CD14-positive monocyte (primary cell): Measurements from ENCODE around the gene BMPER. TPM values are rescaled to one million over a fixed set of nuclear protein-coding genes. Genes with fewer than 3 reads are reported as not detected.

Source experiments
- DNase-seq, 3 donors: peaks; one replicate each; pipeline ENCODE4 v3.0.0-alpha.2; 2011 to 2022
- H2AFZ ChIP-seq: 2 replicates; pipeline ENCODE4 v1.6.0; 2012; ENCODE audit warnings: mild to moderate bottlenecking, low read depth, low read length, inconsistent platforms; ENCODE audit not compliant: insufficient read depth, poor library complexity, severe bottlenecking
- H3K27ac ChIP-seq, 2 donors: 1 replicate in 1 of 2; 2 replicates in 1 of 2; pipeline ENCODE4 v1.5.1; 2012 to 2013; ENCODE audit warnings: low read length in 2 of 2, control low read depth in 1 of 2, inconsistent platforms in 1 of 2, low read depth in 1 of 2, mild to moderate bottlenecking in 1 of 2
- H3K27me3 ChIP-seq, 2 donors: one replicate each; pipeline versions ENCODE4 v1.6.0 to v1.6.1; 2011 to 2013; ENCODE audit warnings: low read length in 2 of 2; ENCODE audit not compliant: control insufficient read depth in 2 of 2, insufficient read depth in 2 of 2
- H3K36me3 ChIP-seq, 2 donors: replicated peaks in 1 of 2; 1 replicate in 1 of 2; 2 replicates in 1 of 2; pipeline versions ENCODE4 v1.5.1 to v1.6.1; 2012 to 2013; ENCODE audit warnings: low read length in 2 of 2, control low read depth in 1 of 2, inconsistent platforms in 1 of 2, mild to moderate bottlenecking in 1 of 2; ENCODE audit not compliant: insufficient read depth in 2 of 2, control insufficient read depth in 1 of 2
- H3K4me1 ChIP-seq, 2 donors: 1 replicate in 1 of 2; 2 replicates in 1 of 2; pipeline versions ENCODE4 v1.5.1 to v1.6.1; 2012 to 2013; ENCODE audit warnings: low read length in 2 of 2, control low read depth in 1 of 2, inconsistent platforms in 1 of 2, mild to moderate bottlenecking in 1 of 2, moderate library complexity in 1 of 2; ENCODE audit not compliant: insufficient read depth in 2 of 2, control insufficient read depth in 1 of 2
- H3K4me2 ChIP-seq: replicated peaks from 2 replicates; pipeline ENCODE3; 2012; ENCODE audit warnings: low read length, moderate library complexity, mild to moderate bottlenecking; ENCODE audit not compliant: poor library complexity, severe bottlenecking; ENCODE audit errors: extremely low read depth
- H3K4me3 ChIP-seq, 3 experiments: fragments of 200-600 bp in 1 of 3; sonication (generic) in 1 of 3; replicated peaks in 1 of 3; 1 replicate in 2 of 3; 2 replicates in 1 of 3; pipeline ENCODE4 v1.5.1; 2011 to 2013; ENCODE audit warnings: low read length in 3 of 3, mild to moderate bottlenecking in 3 of 3, control low read depth in 2 of 3, low read depth in 2 of 3, inconsistent platforms in 1 of 3, moderate library complexity in 1 of 3
- H3K79me2 ChIP-seq: 2 replicates; pipeline ENCODE4 v1.6.0; 2012; ENCODE audit warnings: mild to moderate bottlenecking, control low read depth, inconsistent platforms, low read length, moderate library complexity; ENCODE audit not compliant: insufficient read depth
- H3K9ac ChIP-seq: 2 replicates; pipeline ENCODE4 v1.6.0; 2017; ENCODE audit warnings: low read length, mild to moderate bottlenecking; ENCODE audit not compliant: insufficient read depth, poor library complexity, severe bottlenecking
- H3K9me3 ChIP-seq, 2 donors: replicated peaks in 1 of 2; 1 replicate in 1 of 2; 2 replicates in 1 of 2; pipeline versions ENCODE4 v1.5.1 to v1.6.1; 2012 to 2013; ENCODE audit warnings: low read length in 2 of 2, control low read depth in 1 of 2; ENCODE audit not compliant: control insufficient read depth in 1 of 2, insufficient read depth in 1 of 2
- H4K20me1 ChIP-seq: 2 replicates; pipeline ENCODE4 v1.6.0; 2012; ENCODE audit warnings: mild to moderate bottlenecking, low read length, control low read depth, moderate library complexity; ENCODE audit not compliant: insufficient read depth
- H3K27ac Mint-ChIP-seq, 7 donors: one replicate each; pipeline ENCODE4 v1.8.0; 2020; ENCODE audit warnings: mild to moderate bottlenecking in 7 of 7, mixed read lengths in 7 of 7, moderate library complexity in 6 of 7, inconsistent platforms in 2 of 7
- H3K27me3 Mint-ChIP-seq, 3 donors: one replicate each; pipeline ENCODE4 v1.8.0; 2021 to 2022; ENCODE audit warnings: low read depth in 3 of 3, mild to moderate bottlenecking in 3 of 3, mixed read lengths in 3 of 3, moderate library complexity in 3 of 3, inconsistent platforms in 1 of 3
- H3K36me3 Mint-ChIP-seq, 2 donors: one replicate each; pipeline ENCODE4 v1.8.0; 2020; ENCODE audit warnings: mixed read lengths in 2 of 2, inconsistent platforms in 1 of 2, mild to moderate bottlenecking in 1 of 2
- H3K4me1 Mint-ChIP-seq: one replicate; pipeline ENCODE4 v1.8.0; 2020; ENCODE audit warnings: mild to moderate bottlenecking, mixed read lengths
- H3K4me3 Mint-ChIP-seq, 2 donors: one replicate each; pipeline ENCODE4 v1.8.0; 2020; ENCODE audit warnings: mild to moderate bottlenecking in 2 of 2, mixed read lengths in 2 of 2, moderate library complexity in 1 of 2
- H3K9me3 Mint-ChIP-seq, 7 donors: one replicate each; pipeline ENCODE4 v1.8.0; 2020 to 2022; ENCODE audit warnings: mixed read lengths in 7 of 7, mild to moderate bottlenecking in 6 of 7, moderate library complexity in 6 of 7, inconsistent platforms in 2 of 7
- WGBS: methylation state at CpG from one replicate; pipeline ENCODE4 v1.1.5; 2013; ENCODE audit warnings: missing lambda C conversion rate; ENCODE audit not compliant: insufficient coverage; 5-methylcytosine and 5-hydroxymethylcytosine counted together
- intact Hi-C, 2 donors: fragments of 100-400 bp; cut with micrococcal nuclease; formaldehyde crosslinking; loops; one replicate each; pipeline versions ENCODE4 v1.15.0 to v1.15.1; 2023
- polyA plus RNA-seq, 3 donors: library from polyadenylated mRNA; depleted of rRNA in 1 of 3; unstranded in 2 of 3; stranded (reverse) in 1 of 3; fragments of 300-500 nt in 2 of 3; fragments of >200 nt in 1 of 3; fragmentation: Illumina TruSeq in 2 of 3; gene quantifications; 1 replicate in 2 of 3; 2 replicates in 1 of 3; pipeline ENCODE4 v1.2.3, GENCODE V29; 2012 to 2021
- TF ChIP-seq, protein P1 (sequence below): fragments of 200-600 bp; IDR thresholded peaks from one replicate; pipeline ENCODE4 v1.8.0; 2022; ENCODE audit warnings: antibody characterized with exemption, mild to moderate bottlenecking

Gene BMPER
- polyA plus RNA-seq, 3 donors: not detected

DNA sequence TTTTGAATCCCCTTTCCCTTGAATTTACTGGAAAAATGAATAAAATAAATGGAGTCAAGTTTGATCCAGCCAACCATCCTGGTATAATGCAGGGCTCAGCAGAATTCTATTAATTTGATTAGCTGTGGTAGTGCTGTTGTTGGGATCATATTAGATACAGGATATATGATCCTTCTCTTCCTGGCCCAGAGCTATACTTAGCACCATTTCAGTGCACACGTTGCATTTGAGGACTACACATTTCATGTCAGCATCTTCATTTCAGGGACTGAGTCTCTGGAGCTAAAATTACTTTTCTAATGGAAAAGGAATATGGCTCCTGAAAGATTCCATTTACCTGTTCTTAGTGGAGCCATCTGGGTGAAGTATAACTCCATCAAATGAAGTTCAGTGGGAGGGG, 240.3 kb downstream of the BMPER start:
- Histone ChIP-seq H3K27ac (no peak overlapping the region), H3K4me2 (no peak overlapping the region), H3K9me3 (no peaks in the 10 kb centered on the region), H3K4me3 (no peak overlapping the region), H3K79me2 (no peaks in the 10 kb centered on the region), H3K27me3 (no peaks in the 10 kb centered on the region), H4K20me1 (no peaks in the 10 kb centered on the region), H3K9ac (no peak overlapping the region), H2AFZ (no peak overlapping the region), H3K4me1 (no peaks in the 10 kb centered on the region), H3K36me3 (no peaks in the 10 kb centered on the region)
- DNase-seq: no peak
- intact Hi-C loops: no loop called here
- no peaks in the 10 kb centered on the region for H3K36me3 Mint-ChIP-seq
- WGBS: no CpG with 5 or more reads among the region's 1 CpG
- H3K4me3 Mint-ChIP-seq: no peak overlapping the region
- no peaks in the 10 kb centered on the region for H3K27me3 Mint-ChIP-seq
- TF ChIP-seq, protein P1, sequence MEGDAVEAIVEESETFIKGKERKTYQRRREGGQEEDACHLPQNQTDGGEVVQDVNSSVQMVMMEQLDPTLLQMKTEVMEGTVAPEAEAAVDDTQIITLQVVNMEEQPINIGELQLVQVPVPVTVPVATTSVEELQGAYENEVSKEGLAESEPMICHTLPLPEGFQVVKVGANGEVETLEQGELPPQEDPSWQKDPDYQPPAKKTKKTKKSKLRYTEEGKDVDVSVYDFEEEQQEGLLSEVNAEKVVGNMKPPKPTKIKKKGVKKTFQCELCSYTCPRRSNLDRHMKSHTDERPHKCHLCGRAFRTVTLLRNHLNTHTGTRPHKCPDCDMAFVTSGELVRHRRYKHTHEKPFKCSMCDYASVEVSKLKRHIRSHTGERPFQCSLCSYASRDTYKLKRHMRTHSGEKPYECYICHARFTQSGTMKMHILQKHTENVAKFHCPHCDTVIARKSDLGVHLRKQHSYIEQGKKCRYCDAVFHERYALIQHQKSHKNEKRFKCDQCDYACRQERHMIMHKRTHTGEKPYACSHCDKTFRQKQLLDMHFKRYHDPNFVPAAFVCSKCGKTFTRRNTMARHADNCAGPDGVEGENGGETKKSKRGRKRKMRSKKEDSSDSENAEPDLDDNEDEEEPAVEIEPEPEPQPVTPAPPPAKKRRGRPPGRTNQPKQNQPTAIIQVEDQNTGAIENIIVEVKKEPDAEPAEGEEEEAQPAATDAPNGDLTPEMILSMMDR: no peak
- H3K4me1 Mint-ChIP-seq: no peaks in the 10 kb centered on the region
- peaks cover 0 to 5% (median 2%) of the 10 kb centered on the region in 7 donors for H3K9me3 Mint-ChIP-seq
- H3K27ac Mint-ChIP-seq: no peak overlapping the region

DNA sequence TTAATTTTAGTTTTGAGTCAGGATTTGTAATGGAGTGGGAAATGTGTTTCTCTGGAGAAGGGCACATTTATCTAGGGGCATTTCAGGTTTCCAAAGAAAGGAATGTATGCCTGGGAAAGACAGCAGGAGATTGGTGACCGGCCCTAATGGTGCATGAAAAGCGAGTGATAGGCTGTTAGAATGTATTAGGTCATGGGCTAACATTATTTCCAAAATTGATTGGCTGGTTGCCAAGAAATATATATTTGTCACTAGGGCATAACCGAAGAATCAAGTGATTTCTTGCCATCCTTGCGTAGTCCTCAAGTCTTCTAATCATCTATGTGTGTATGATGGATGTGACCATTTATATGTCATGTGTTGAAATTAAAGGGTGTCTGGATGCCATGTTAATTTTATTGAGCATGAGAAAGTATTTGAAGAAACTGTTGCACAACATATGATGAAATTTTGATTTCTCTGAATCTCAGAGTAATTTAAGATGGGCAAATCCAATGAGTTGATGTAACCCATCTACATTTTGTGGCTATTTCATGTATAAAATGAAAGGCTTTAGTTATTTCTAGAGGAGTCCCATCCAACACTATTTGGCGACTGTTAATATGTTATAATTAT, 248.4 kb downstream of the BMPER start:
- Mint-ChIP-seq H3K27ac (no peak overlapping the region), H3K36me3 (no peaks in the 10 kb centered on the region), H3K4me3 (no peak overlapping the region), H3K27me3 (peaks cover 0 to 1% (median 0%) of the 10 kb centered on the region in 3 donors), H3K9me3 (peaks cover 0 to 12% (median 6%) of the 10 kb centered on the region in 7 donors), H3K4me1 (no peaks in the 10 kb centered on the region)
- H3K4me3 ChIP-seq: no peak overlapping the region
- intact Hi-C loops: no loop called here
- H3K79me2 ChIP-seq: no peaks in the 10 kb centered on the region
- 75% methylated on average over 2 of the region's 5 CpGs for WGBS
- no peak overlapping the region for H3K9ac ChIP-seq
- H3K4me2 ChIP-seq: no peak overlapping the region
- H3K9me3 ChIP-seq: no peaks in the 10 kb centered on the region
- TF ChIP-seq, protein P1: no peak
- no peak overlapping the region for H2AFZ ChIP-seq
- no peak overlapping the region for H3K27ac ChIP-seq
- no peaks in the 10 kb centered on the region for H3K27me3 ChIP-seq
- H3K4me1 ChIP-seq: no peaks in the 10 kb centered on the region
- no peaks in the 10 kb centered on the region for H4K20me1 ChIP-seq
- no peak for DNase-seq
- H3K36me3 ChIP-seq: no peaks in the 10 kb centered on the region
